K562 (cell line): ENCODE results near the gene ODF2. TPM values are rescaled to one million over a fixed set of nuclear protein-coding genes. Genes with fewer than 3 reads are reported as not detected.

Experiments
- ATAC-seq: fragments of 200-7000 bp; cut with Tn5 transposase; 3 replicates; pipeline ENCODE4 v1.9.1; 2020; ENCODE audit warnings: moderate library complexity
- BruUV-seq: library from RNA; stranded (reverse); fragments of 400-500 nt; replicated peaks from 2 replicates; lab custom pipeline; 2021; lab: Mats Ljungman, UMichigan
- CTCF ChIA-PET: fragments of 300-600 bp; formaldehyde crosslinking; extraction: SDS; loops from one replicate; lab custom pipeline; 2021; ENCODE audit warnings: low intra/inter-chr PET ratio; lab: Yijun Ruan, JAX
- POLR2A ChIA-PET: fragments of 300-600, 350-650 bp; sonication (Branson Sonifier 250); formaldehyde crosslinking; extraction: SDS; loops from one replicate; lab custom pipeline; 2021; ENCODE audit warnings: antibody characterized with exemption, inconsistent platforms; lab: Yijun Ruan, JAX
- DNase-seq, 4 experiments: peaks; one replicate each; pipeline versions ENCODE4 v3.0.0 to v3.0.0-alpha.2; 2011 to 2018; ENCODE audit warnings: low spot score in 3 of 4, mixed read lengths in 3 of 4; ENCODE audit errors: extremely low read depth in 1 of 4
- FAIRE-seq: peaks from 2 replicates; lab custom pipeline; 2011; peaks lifted over from hg19 to GRCh38; lab: Jason Lieb, UNC
- H2AFZ ChIP-seq: 2 replicates; pipeline ENCODE4 v1.6.0; 2011; ENCODE audit warnings: low read depth, low read length, control low read depth, inconsistent platforms
- H3K27ac ChIP-seq: fragments of 200-600 bp; 3 replicates; pipeline ENCODE4 v1.8.0; 2011; ENCODE audit warnings: low read depth, mild to moderate bottlenecking, control low read depth, inconsistent platforms, low read length, moderate library complexity, mixed read lengths; ENCODE audit errors: extremely low read depth
- H3K27me3 ChIP-seq, 2 experiments: fragments of 300-600 bp in 1 of 2; 2 replicates in 1 of 2; 3 replicates in 1 of 2; pipeline versions ENCODE4 v1.6.0 to v1.8.0; 2011; ENCODE audit warnings: inconsistent platforms in 2 of 2, low read length in 2 of 2, mild to moderate bottlenecking in 1 of 2, mixed read lengths in 1 of 2, moderate library complexity in 1 of 2; ENCODE audit not compliant: control insufficient read depth in 2 of 2, insufficient read depth in 2 of 2
- H3K36me3 ChIP-seq: fragments of 300-600 bp; 3 replicates; pipeline ENCODE4 v1.8.0; 2011; ENCODE audit warnings: mild to moderate bottlenecking, low read length, inconsistent platforms; ENCODE audit not compliant: control insufficient read depth, insufficient read depth
- H3K4me1 ChIP-seq, 2 experiments: fragments of 200-600 bp in 1 of 2; replicated peaks in 1 of 2; 2 replicates in 1 of 2; 3 replicates in 1 of 2; pipeline versions ENCODE4 v1.5.1 to v1.8.0; 2011; ENCODE audit warnings: inconsistent platforms in 2 of 2, low read length in 2 of 2, mild to moderate bottlenecking in 1 of 2, mixed read lengths in 1 of 2, moderate library complexity in 1 of 2; ENCODE audit not compliant: control insufficient read depth in 2 of 2, insufficient read depth in 2 of 2
- H3K4me2 ChIP-seq: 2 replicates; pipeline ENCODE4 v1.6.1; 2011; ENCODE audit warnings: low read length, control low read depth, inconsistent platforms, mixed read lengths; ENCODE audit not compliant: insufficient read depth
- H3K4me3 ChIP-seq: fragments of 200-600 bp; sonication (generic), shearing (Covaris generic); 2 replicates; pipeline ENCODE4 v1.5.1; 2016; ENCODE audit warnings: control low read depth, inconsistent platforms
- H3K79me2 ChIP-seq: fragments of 200-600 bp; 3 replicates; pipeline ENCODE4 v1.8.0; 2011; ENCODE audit warnings: low read length, inconsistent platforms; ENCODE audit not compliant: control insufficient read depth, insufficient read depth
- H3K9ac ChIP-seq, 2 experiments: 2 replicates each; pipeline versions ENCODE4 v1.6.0 to v1.6.1; 2011; ENCODE audit warnings: low read depth in 2 of 2, low read length in 2 of 2, control low read depth in 1 of 2, inconsistent platforms in 1 of 2, mild to moderate bottlenecking in 1 of 2, mixed read lengths in 1 of 2; ENCODE audit not compliant: insufficient read depth in 1 of 2
- H3K9me1 ChIP-seq: one replicate; pipeline ENCODE4 v1.6.0; 2011; ENCODE audit warnings: inconsistent platforms, mild to moderate bottlenecking, low read length, moderate library complexity; ENCODE audit not compliant: control insufficient read depth, insufficient read depth
- H3K9me3 ChIP-seq: replicated peaks from 2 replicates; pipeline ENCODE4 v1.5.1; 2011; ENCODE audit warnings: low read depth, low read length, inconsistent platforms; ENCODE audit not compliant: control insufficient read depth, insufficient read depth
- H4K20me1 ChIP-seq: replicated peaks from 2 replicates; pipeline ENCODE4 v1.6.1; 2011; ENCODE audit warnings: low read length, inconsistent platforms, mixed read lengths; ENCODE audit not compliant: control insufficient read depth, insufficient read depth
- ATF4 ChIP-seq: fragments of 450-650 bp; formaldehyde crosslinking; IDR thresholded peaks from 2 replicates; pipeline ENCODE4 v1.4.0; 2022; ENCODE audit warnings: mild to moderate bottlenecking, moderate library complexity
- ATF7 ChIP-seq: fragments of 450-650 bp; IDR thresholded peaks from 2 replicates; pipeline ENCODE4 v1.7.1; 2014; ENCODE audit warnings: mild to moderate bottlenecking, moderate library complexity
- BCOR ChIP-seq: fragments of 450-650 bp; IDR thresholded peaks from 2 replicates; pipeline ENCODE4 v1.6.1; 2016
- CREB3 ChIP-seq: fragments of 450-650 bp; conservative IDR thresholded peaks from 2 replicates; pipeline ENCODE4 v1.6.1; 2016; ENCODE audit warnings: missing genetic modification characterization, low read depth, mild to moderate bottlenecking, missing compliant biosample characterization, moderate library complexity
- ETS2 ChIP-seq: IDR thresholded peaks from 2 replicates; pipeline ENCODE4 v1.6.1; 2016; ENCODE audit warnings: borderline replicate concordance, missing genetic modification characterization, mild to moderate bottlenecking, moderate library complexity, missing compliant biosample characterization; ENCODE audit not compliant: poor library complexity, severe bottlenecking
- HCFC1 ChIP-seq: IDR thresholded peaks from 2 replicates; pipeline ENCODE4 v1.6.1; 2012; ENCODE audit warnings: low read depth, low read length, improper control_type of control experiment
- HNRNPH1 ChIP-seq: fragments of 200-400 bp; formaldehyde crosslinking; optimal IDR thresholded peaks from 2 replicates; pipeline ENCODE3; 2017; ENCODE audit warnings: low read depth, mild to moderate bottlenecking, low read length, moderate library complexity
- MLX ChIP-seq, 2 experiments: fragments of 450-650 bp in 1 of 2; sonication (generic) in 1 of 2; formaldehyde crosslinking; conservative IDR thresholded peaks; 2 replicates each; pipeline versions ENCODE4 v1.4.0 to v1.8.1; 2020 to 2022; ENCODE audit warnings: mild to moderate bottlenecking in 1 of 2, missing genetic modification reagents in 1 of 2
- PHF21A ChIP-seq: fragments of 450-650 bp; IDR thresholded peaks from 2 replicates; pipeline ENCODE4 v1.6.1; 2017; ENCODE audit warnings: low read depth, borderline replicate concordance
- PRPF4 ChIP-seq: fragments of 200-400 bp; formaldehyde crosslinking; IDR thresholded peaks from one replicate; pipeline ENCODE4 v1.6.1; 2017; ENCODE audit warnings: low read length, low read depth, mild to moderate bottlenecking; ENCODE audit not compliant: insufficient read depth, poor library complexity, severe bottlenecking
- SIN3A ChIP-seq, 2 experiments: fragments of 150-350 bp in 1 of 2; IDR thresholded peaks; 2 replicates each; pipeline ENCODE4 v1.6.1; 2011 to 2016; ENCODE audit warnings: borderline replicate concordance in 2 of 2, low read depth in 2 of 2, low read length in 2 of 2, mild to moderate bottlenecking in 2 of 2, moderate library complexity in 2 of 2; ENCODE audit not compliant: control insufficient read depth in 1 of 2
- ZNF24 ChIP-seq: fragments of 450-650 bp; IDR thresholded peaks from 2 replicates; pipeline ENCODE4 v1.6.1; 2016
- ZNF586 ChIP-seq: fragments of 450-650 bp; formaldehyde crosslinking; conservative IDR thresholded peaks from 2 replicates; pipeline ENCODE4 v1.4.0; 2020; ENCODE audit warnings: mild to moderate bottlenecking, moderate library complexity
- in situ Hi-C: fragments of 300-500 bp; cut with MboI; formaldehyde crosslinking; loops from 4 replicates; pipeline ENCODE4 v1.15.0; 2018; ENCODE audit warnings: inconsistent platforms, mixed read lengths
- intact Hi-C: fragments of 100-400 bp; cut with micrococcal nuclease; formaldehyde crosslinking; loops from 2 replicates; pipeline ENCODE4 v1.14.2; 2022
- polyA plus RNA-seq, 8 experiments: library from polyadenylated mRNA; depleted of rRNA in 4 of 8; stranded (reverse) in 5 of 8; unstranded in 3 of 8; fragments of >200 nt; fragmentation: Nextera tagmentation in 2 of 8; fragmentation: Illumina TruSeq in 1 of 8; extraction: Ambion mirVana in 2 of 8; extraction: Trizol in 1 of 8; gene quantifications; 2 replicates each; pipeline versions ENCODE4 v1.2.1 to v1.2.3, GENCODE V29; 2011 to 2014; ENCODE audit warnings: inconsistent platforms in 1 of 8, missing spikeins in 1 of 8
- total RNA-seq, 7 experiments: library from RNA; depleted of rRNA in 6 of 7; stranded (reverse); fragments of >200 nt in 6 of 7; fragmentation: Illumina TruSeq in 2 of 7; extraction: Trizol in 2 of 7; gene quantifications; 2 replicates each; pipeline versions ENCODE4 v1.2.1 to v1.2.3, GENCODE V29; 2011 to 2021; ENCODE audit warnings: low replicate concordance in 1 of 7

Gene ODF2
- total and polyA plus RNA-seq, 9 of the 15 experiments (the other 6 are each of a cell fraction or from before 2014, with no cell fraction given), result 16.5 to 83.2 (median 69.7) TPM

- ATAC-seq (no peak), FAIRE-seq (no peak), DNase-seq (peak in 1 of 4 experiments; percentile 3)
- Histone ChIP-seq H3K4me1 (no peaks in the 10 kb centered on the region), H3K4me3 (no peak overlapping the region), H2AFZ (no peak overlapping the region), H3K79me2 (no peaks in the 10 kb centered on the region), H3K9me1 (no peaks in the 10 kb centered on the region), H3K9me3 (no peaks in the 10 kb centered on the region), H3K27me3 (no peaks in the 10 kb centered on the region), H3K4me2 (no peak overlapping the region), H3K36me3 (peaks cover 88% of the 10 kb centered on the region), H3K27ac (no peak overlapping the region), H3K9ac (no peak overlapping the region; a peak in 1 of 4 replicates), H4K20me1 (no peaks in the 10 kb centered on the region)
- ChIA-PET CTCF (no interaction called here), POLR2A (interaction anchor here (0.6 to 3.2 kb wide), 4 partner anchors 10 to 527 kb away, joined by 3 to 9 read pairs (median 4); partner anchors contain the start of gene SPTAN1)
- no TSS peak for BruUV-seq
- intact Hi-C loops, result no loop called here
- in situ Hi-C loops, result no loop called here
- no peak for TF ChIP-seq BCOR
- TF ChIP-seq CREB3 (tag), result no peak
- no peak for TF ChIP-seq PHF21A
- no peak for TF ChIP-seq ZNF586 (CRISPR knock-in tag)
- no peak for TF ChIP-seq MLX (CRISPR knock-in tag; conservative IDR thresholded peaks at IDR 0.05)
- no peak for TF ChIP-seq ATF4
- TF ChIP-seq ZNF24, result no peak
- TF ChIP-seq SIN3A (IDR thresholded peaks at IDR 0.05; ENCODE audit: borderline replicate concordance in 2 of 2, control insufficient read depth in 1 of 2, low read depth in 2 of 2, low read length in 2 of 2), result no peak
- TF ChIP-seq HCFC1, result no peak
- no peak for TF ChIP-seq HNRNPH1
- no peak for TF ChIP-seq ETS2 (tag)
- TF ChIP-seq ATF7, result no peak
- no peak for TF ChIP-seq PRPF4
These were observed 30.4 kb downstream of the ODF2 start for GRCh38 chr9:128486201-128486600.
